Nephron progenitor cell (in vitro differentiated cells): ENCODE results near the gene SPECC1L.

Source experiments
- DNase-seq: peaks from one replicate; pipeline ENCODE4 v3.0.0; 2021
- H3K27ac Mint-ChIP-seq: 2 replicates; pipeline ENCODE4 v1.8.0; 2021; ENCODE audit warnings: mild to moderate bottlenecking, moderate library complexity, mixed read lengths
- H3K27me3 Mint-ChIP-seq: 2 replicates; pipeline ENCODE4 v1.8.0; 2021; ENCODE audit warnings: mild to moderate bottlenecking, low read depth, mixed read lengths; ENCODE audit not compliant: poor library complexity
- H3K36me3 Mint-ChIP-seq: 2 replicates; pipeline ENCODE4 v1.8.0; 2021; ENCODE audit warnings: low read depth, mixed read lengths
- H3K4me1 Mint-ChIP-seq: 2 replicates; pipeline ENCODE4 v1.8.0; 2021; ENCODE audit warnings: mixed read lengths
- H3K4me3 Mint-ChIP-seq: 2 replicates; pipeline ENCODE4 v1.8.0; 2021; ENCODE audit warnings: mild to moderate bottlenecking, moderate library complexity, mixed read lengths
- H3K9me3 Mint-ChIP-seq: 2 replicates; pipeline ENCODE4 v1.8.0; 2021; ENCODE audit warnings: mild to moderate bottlenecking, moderate library complexity, mixed read lengths
- CTCF ChIP-seq: fragments of 200-600 bp; sonication (generic); IDR thresholded peaks from 2 replicates; pipeline ENCODE4 v1.5.0; 2021; ENCODE audit warnings: antibody characterized with exemption

Gene SPECC1L

GRCh38 chr22:24436553-24436952, 165.9 kb downstream of the SPECC1L start:
- H3K27me3 Mint-ChIP-seq: peaks cover 6% of the 10 kb centered on the region
- no peaks in the 10 kb centered on the region for H3K36me3 Mint-ChIP-seq
- H3K4me3 Mint-ChIP-seq: no peak overlapping the region
- no peak for TF ChIP-seq CTCF
- no peak for DNase-seq
- H3K4me1 Mint-ChIP-seq: peaks cover 19% of the 10 kb centered on the region
- H3K9me3 Mint-ChIP-seq: no peaks in the 10 kb centered on the region
- H3K27ac Mint-ChIP-seq: no peak overlapping the region

DNA sequence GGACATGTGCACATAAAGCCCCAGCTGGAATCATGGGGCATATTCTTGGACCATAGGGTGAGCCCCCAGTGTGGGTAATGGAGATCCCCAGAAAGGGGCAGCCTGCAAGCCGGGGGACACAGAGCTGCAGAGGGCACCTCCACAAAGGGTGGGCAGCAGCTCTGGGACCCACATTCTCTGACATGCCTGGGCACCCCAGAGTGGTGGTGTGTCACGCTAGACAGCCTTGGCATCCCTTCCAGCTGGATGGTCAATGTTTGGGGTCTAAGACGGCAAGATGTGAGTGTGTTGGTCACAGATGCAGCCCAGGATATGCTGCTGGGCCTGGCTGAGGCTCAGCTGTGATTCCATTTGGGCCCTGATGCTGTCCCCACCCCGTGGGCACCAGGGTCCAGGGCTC, 166.5 kb downstream of the SPECC1L start:
- no peak overlapping the region for H3K4me3 Mint-ChIP-seq
- H3K9me3 Mint-ChIP-seq: no peaks in the 10 kb centered on the region
- H3K36me3 Mint-ChIP-seq: no peaks in the 10 kb centered on the region
- TF ChIP-seq CTCF: no peak
- no peak for DNase-seq
- H3K27me3 Mint-ChIP-seq: peaks cover 6% of the 10 kb centered on the region
- H3K27ac Mint-ChIP-seq: no peak overlapping the region
- peaks cover 17% of the 10 kb centered on the region for H3K4me1 Mint-ChIP-seq

- H3K9me3 Mint-ChIP-seq: no peaks in the 10 kb centered on the region
- no peak for TF ChIP-seq CTCF
- peaks cover 17% of the 10 kb centered on the region for H3K4me1 Mint-ChIP-seq
- no peak overlapping the region for H3K4me3 Mint-ChIP-seq
- no peak for DNase-seq
- peaks cover 8% of the 10 kb centered on the region for H3K27me3 Mint-ChIP-seq
- H3K36me3 Mint-ChIP-seq: no peaks in the 10 kb centered on the region
- H3K27ac Mint-ChIP-seq: no peak overlapping the region
Observed at GRCh38 chr22:24437741-24438328, 167.2 kb downstream of the SPECC1L start.

- no peak for TF ChIP-seq CTCF
- Mint-ChIP-seq H3K27ac (no peak overlapping the region), H3K27me3 (peaks cover 6% of the 10 kb centered on the region), H3K4me1 (peaks cover 25% of the 10 kb centered on the region), H3K4me3 (no peak overlapping the region), H3K36me3 (no peaks in the 10 kb centered on the region), H3K9me3 (no peaks in the 10 kb centered on the region)
- no peak for DNase-seq
Observed at GRCh38 chr22:24440270-24440717, 169.7 kb downstream of the SPECC1L start.

- no peaks in the 10 kb centered on the region for H3K9me3 Mint-ChIP-seq
- peaks cover 31% of the 10 kb centered on the region for H3K4me1 Mint-ChIP-seq
- no peak overlapping the region for H3K27ac Mint-ChIP-seq
- no peaks in the 10 kb centered on the region for H3K36me3 Mint-ChIP-seq
- TF ChIP-seq CTCF: no peak
- H3K27me3 Mint-ChIP-seq: peaks cover 6% of the 10 kb centered on the region
- no peak overlapping the region for H3K4me3 Mint-ChIP-seq
- DNase-seq: no peak
Observed at GRCh38 chr22:24440718-24441405, 170.2 kb downstream of the SPECC1L start.
